ENCODE results near the gene BAZ2B.

GRCh38 chr2:159550231-159550630 lies 66.1 kb downstream of the BAZ2B start:
- no peak for TF ChIP-seq POLR2A (IDR thresholded peaks at IDR 0.05; ENCODE audit: low read length)
- no peak for TF ChIP-seq GATA1 (IDR thresholded peaks at IDR 0.05; ENCODE audit: low read depth, low read length)

Data from erythroblast (primary cell).